ENCODE results near the gene TBC1D22A. TPM values are rescaled to one million over a fixed set of nuclear protein-coding genes. Genes with fewer than 3 reads are reported as not detected.

The TBC1D22A gene
- total RNA-seq, 6 experiments from 2014 or later: 20.4 to 24.1 (median 22.2) TPM

GRCh38 chr22:46931414-46931813, 169.0 kb downstream of the TBC1D22A start:
- peak; percentile 5 for DNase-seq
- H3K36me3 Mint-ChIP-seq (ENCODE audit: low read depth): peaks cover 14% of the 10 kb centered on the region
- no peaks in the 10 kb centered on the region for H3K27me3 Mint-ChIP-seq (ENCODE audit: insufficient read depth)
- no peak overlapping the region for H3K27ac Mint-ChIP-seq
- peaks cover 36% of the 10 kb centered on the region for H3K4me1 Mint-ChIP-seq (ENCODE audit: low read depth)
- no peak overlapping the region for H3K4me3 Mint-ChIP-seq
- TF ChIP-seq CTCF (IDR thresholded peaks at IDR 0.05): peak; percentile 30; the same call in 1 of the 2 replicates
- no peaks in the 10 kb centered on the region for H3K9me3 Mint-ChIP-seq

GRCh38 chr22:46931881-46932280, 169.4 kb downstream of the TBC1D22A start:
- H3K4me1 Mint-ChIP-seq (ENCODE audit: low read depth): peaks cover 37% of the 10 kb centered on the region
- no peak overlapping the region for H3K27ac Mint-ChIP-seq
- H3K9me3 Mint-ChIP-seq: no peaks in the 10 kb centered on the region
- no peak overlapping the region for H3K4me3 Mint-ChIP-seq
- H3K36me3 Mint-ChIP-seq (ENCODE audit: low read depth): peaks cover 14% of the 10 kb centered on the region
- no peaks in the 10 kb centered on the region for H3K27me3 Mint-ChIP-seq (ENCODE audit: insufficient read depth)
- no peak for DNase-seq
- no peak for TF ChIP-seq CTCF (IDR thresholded peaks at IDR 0.05)

GRCh38 chr22:46933040-46933930, 170.8 kb downstream of the TBC1D22A start:
- TF ChIP-seq CTCF (IDR thresholded peaks at IDR 0.05): no peak
- DNase-seq: no peak
- H3K4me1 Mint-ChIP-seq (ENCODE audit: low read depth): peaks cover 37% of the 10 kb centered on the region
- H3K4me3 Mint-ChIP-seq: no peak overlapping the region
- no peak overlapping the region for H3K27ac Mint-ChIP-seq
- H3K9me3 Mint-ChIP-seq: no peaks in the 10 kb centered on the region
- peaks cover 14% of the 10 kb centered on the region for H3K36me3 Mint-ChIP-seq (ENCODE audit: low read depth)
- no peaks in the 10 kb centered on the region for H3K27me3 Mint-ChIP-seq (ENCODE audit: insufficient read depth)

- H3K9me3 Mint-ChIP-seq: no peaks in the 10 kb centered on the region
- H3K4me3 Mint-ChIP-seq: peak overlapping the region; percentile 75
- DNase-seq: no peak
- no peak for TF ChIP-seq CTCF (IDR thresholded peaks at IDR 0.05)
- no peaks in the 10 kb centered on the region for H3K27me3 Mint-ChIP-seq (ENCODE audit: insufficient read depth)
- peaks cover 37% of the 10 kb centered on the region for H3K4me1 Mint-ChIP-seq (ENCODE audit: low read depth)
- H3K36me3 Mint-ChIP-seq (ENCODE audit: low read depth): peaks cover 16% of the 10 kb centered on the region
- H3K27ac Mint-ChIP-seq: peak overlapping the region; percentile 83
Observed at GRCh38 chr22:46934172-46934745, 171.8 kb downstream of the TBC1D22A start.

GRCh38 chr22:46934746-46935491, 172.5 kb downstream of the TBC1D22A start:
- peak overlapping the region; percentile 75 for H3K4me3 Mint-ChIP-seq
- no peaks in the 10 kb centered on the region for H3K9me3 Mint-ChIP-seq
- no peaks in the 10 kb centered on the region for H3K27me3 Mint-ChIP-seq (ENCODE audit: insufficient read depth)
- peak overlapping the region; percentile 83 for H3K27ac Mint-ChIP-seq
- TF ChIP-seq CTCF (IDR thresholded peaks at IDR 0.05): no peak
- peak; percentile 83 for DNase-seq
- H3K36me3 Mint-ChIP-seq (ENCODE audit: low read depth): peaks cover 22% of the 10 kb centered on the region
- H3K4me1 Mint-ChIP-seq (ENCODE audit: low read depth): peaks cover 37% of the 10 kb centered on the region

All from HFFc6 (cell line).